HG03039 (cell line): Measurements from ENCODE around the gene MYBBP1A.

ENCODE experiments used
- ATAC-seq: cut with Tn5 transposase; IDR thresholded peaks from one replicate; pipeline ENCODE4 v1.9.1; 2021; ENCODE audit warnings: mild to moderate bottlenecking, moderate library complexity; ENCODE audit not compliant: unreplicated experiment

MYBBP1A gene

DNA sequence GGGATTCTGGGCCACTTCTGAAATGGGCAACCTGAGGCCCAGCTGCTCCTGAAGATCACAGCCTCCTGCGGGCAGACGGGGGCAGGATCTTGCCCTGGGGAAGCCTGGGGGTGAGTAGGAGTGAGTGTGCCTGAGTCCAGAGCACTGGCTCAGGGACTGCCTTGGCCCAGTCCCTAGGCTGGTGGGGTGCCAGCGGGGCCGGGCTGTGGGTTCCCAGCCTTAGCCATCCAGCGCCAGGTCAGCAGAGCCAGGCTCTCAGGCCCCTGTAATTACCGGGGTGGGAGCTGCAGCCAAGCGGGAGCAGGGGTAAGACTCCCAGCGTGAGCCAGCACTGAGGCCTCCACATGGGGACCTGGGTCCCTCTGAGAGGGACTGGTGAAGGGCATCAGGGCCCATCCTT, 48.3 kb downstream of the MYBBP1A start:
- ATAC-seq: no peak

- no peak for ATAC-seq
Measured at GRCh38 chr17:4506175-4506813, 48.9 kb downstream of the MYBBP1A start.

DNA sequence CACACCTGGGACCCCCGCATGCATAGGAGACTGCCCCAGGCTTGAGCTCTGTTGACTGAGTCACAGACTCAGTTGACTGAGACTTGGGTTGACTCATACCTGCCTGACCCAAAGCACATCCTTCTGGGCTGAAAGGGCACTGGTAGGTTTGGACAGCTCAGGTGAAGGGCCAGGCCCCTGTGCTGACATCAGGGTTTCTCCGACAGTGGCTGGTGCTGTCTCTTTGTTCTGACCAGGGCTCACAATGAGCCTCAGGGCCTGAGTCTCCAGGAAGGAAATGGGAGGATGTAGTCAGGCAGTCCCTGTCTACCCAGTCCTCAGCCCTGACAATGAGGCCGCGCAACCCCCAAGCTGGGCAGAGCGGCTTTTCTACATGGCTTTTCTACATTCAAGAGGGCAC, 50.0 kb downstream of the MYBBP1A start:
- ATAC-seq: no peak

DNA sequence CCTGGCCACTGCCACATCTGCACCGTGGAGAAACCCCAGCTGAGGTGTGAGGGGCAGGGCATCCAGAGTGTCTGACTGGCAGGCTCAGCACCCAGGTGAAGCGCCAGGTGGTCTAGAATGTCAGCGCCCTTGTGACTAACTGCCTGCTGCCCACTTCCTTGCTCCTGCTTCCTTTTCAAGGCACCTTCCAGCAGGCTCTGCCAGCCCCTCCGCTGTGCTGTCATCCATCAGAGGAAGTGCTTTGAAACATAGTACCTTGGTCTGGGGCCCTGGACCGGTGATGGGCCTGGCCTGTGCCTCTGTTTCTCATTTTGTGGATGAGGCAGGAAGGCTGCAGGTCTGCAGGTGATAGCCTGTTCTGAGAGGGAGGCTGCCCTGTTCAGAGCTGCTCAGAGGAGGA, 51.0 kb downstream of the MYBBP1A start:
- no peak for ATAC-seq

DNA sequence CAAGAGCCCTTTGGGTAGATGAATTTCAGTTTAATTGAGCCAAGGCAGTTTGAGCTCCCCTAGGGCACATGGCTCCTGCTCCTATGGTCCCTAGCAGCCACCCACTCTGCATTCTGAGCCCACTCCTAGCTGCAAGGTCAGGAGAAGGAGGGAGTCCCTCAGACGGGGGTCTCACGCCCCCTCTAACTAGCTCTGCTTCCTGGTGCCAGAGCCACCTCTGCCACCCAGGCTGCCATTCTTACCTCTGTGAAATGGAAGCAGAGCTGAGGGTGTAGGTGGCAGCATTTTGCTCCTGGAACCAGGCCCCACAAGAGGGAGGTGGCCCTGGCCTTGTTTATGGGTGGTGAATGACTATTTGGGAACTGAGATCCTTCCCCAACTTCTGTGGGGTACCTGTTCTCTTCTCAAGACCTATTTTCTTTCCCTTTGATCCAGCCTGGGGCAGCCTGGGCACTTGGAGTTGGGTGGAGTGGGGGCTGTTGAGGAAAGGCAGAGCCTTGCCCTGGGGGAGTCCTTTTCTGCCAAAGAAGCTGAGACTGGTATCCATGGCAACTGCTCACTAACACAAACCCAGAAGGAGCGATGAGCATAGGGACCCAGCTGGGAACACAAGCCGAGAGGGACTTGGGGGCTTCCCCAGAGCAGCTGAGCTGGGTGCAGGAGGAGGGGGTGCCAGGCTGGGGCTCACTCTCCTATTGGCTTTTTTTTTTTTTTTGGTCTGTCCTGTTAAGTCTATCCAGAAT, 51.7 kb downstream of the MYBBP1A start:
- no peak for ATAC-seq

- ATAC-seq: no peak
Measured at GRCh38 chr17:4502466-4503154, 52.6 kb downstream of the MYBBP1A start.

DNA sequence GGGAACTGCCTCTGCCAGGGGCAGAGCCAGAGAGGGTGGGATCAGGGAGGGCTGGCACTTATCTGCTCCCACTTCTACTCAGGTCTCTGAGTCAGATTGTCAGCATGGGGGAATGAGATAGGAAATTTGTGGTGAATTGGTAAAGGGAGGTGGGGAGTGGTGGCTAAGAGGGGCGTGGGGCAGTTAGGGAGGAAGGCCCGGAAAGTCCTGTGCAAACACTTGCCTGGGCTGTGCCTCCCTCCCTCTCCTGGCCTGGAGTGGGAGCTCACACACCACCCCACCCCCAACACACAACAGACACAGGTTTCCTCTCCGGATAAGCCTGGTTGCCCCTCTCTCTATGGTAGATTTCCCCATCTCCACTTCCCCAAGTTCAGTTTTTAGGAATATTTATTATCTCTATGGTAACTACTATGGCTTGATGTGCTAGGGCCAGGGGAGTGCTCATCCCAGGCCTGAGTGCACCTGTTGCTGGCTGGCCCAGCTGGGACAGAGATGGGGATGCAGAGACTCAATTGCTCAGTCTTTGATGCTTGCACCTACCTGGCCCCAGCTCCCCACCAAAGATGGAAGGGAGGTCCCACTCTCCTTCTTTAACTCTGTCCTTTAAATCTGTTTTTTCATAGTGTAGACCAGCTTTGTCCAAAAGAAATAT, 53.8 kb downstream of the MYBBP1A start:
- no peak for ATAC-seq

DNA sequence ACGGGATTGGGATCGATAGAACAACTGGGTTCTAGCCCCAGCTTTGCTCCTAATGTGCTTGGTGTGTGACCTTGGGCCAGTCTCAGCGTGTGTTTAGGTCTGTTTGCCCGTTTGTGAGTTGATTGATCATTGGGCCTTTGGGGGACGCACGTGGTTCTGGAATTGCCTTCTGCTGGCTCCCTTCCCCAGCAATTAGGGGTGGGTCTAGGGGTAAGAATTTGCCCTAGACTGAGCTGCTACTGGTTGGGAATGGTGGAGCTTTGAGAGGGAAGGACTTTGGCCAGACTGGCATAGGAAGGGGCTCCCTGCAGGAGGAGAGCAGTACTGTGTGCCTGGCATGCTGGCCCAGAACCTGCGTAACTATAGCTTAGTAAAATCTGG, 55.0 kb downstream of the MYBBP1A start:
- ATAC-seq: no peak

- ATAC-seq: no peak
Measured at GRCh38 chr17:4499431-4500190, 55.6 kb downstream of the MYBBP1A start.

DNA sequence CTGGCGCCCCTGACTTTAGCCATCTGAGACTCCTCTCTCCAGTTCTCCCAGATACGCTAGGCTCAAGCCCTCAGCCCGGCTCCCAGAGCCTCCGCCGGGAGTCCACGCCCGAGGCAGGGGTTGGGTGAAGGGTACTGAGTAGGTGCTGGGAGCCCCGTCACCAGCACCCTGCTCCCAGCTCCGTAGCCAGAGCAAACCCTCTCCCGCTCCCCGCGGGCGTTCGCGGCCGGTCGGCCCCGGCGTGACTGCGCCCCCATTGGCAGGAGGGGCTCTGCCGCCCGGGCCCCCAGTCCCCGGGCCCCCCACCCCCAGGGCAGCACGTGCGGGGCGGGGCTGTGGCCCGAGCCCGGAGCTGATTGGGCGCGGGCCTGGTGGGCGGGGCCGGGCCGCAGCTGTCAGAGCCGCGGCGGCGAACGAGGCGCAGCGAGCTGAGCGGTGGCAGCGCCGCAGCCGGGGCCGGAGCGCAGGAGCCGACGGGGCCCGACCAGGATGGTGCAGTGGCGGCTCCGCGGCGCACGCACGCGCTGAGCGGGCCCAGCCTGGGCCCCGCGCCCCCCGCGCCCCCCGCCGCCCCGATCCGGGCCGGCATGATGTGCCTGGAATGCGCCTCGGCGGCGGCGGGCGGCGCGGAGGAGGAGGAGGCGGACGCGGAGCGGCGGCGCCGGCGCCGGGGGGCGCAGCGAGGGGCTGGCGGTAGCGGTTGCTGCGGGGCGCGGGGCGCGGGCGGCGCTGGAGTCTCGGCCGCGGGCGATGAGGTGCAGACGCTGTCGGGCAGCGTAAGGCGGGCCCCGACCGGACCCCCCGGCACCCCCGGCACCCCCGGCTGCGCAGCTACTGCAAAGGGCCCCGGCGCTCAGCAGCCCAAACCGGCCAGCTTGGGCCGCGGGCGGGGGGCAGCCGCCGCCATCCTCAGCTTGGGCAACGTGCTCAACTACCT, 56.5 kb downstream of the MYBBP1A start, which contains the start of gene SPNS2:
TSS of gene SPNS2 (plus strand) at position 421 of the 937 bp plus-strand sequence. CDS start at position 588, 167 bp downstream.
- no peak for ATAC-seq

DNA sequence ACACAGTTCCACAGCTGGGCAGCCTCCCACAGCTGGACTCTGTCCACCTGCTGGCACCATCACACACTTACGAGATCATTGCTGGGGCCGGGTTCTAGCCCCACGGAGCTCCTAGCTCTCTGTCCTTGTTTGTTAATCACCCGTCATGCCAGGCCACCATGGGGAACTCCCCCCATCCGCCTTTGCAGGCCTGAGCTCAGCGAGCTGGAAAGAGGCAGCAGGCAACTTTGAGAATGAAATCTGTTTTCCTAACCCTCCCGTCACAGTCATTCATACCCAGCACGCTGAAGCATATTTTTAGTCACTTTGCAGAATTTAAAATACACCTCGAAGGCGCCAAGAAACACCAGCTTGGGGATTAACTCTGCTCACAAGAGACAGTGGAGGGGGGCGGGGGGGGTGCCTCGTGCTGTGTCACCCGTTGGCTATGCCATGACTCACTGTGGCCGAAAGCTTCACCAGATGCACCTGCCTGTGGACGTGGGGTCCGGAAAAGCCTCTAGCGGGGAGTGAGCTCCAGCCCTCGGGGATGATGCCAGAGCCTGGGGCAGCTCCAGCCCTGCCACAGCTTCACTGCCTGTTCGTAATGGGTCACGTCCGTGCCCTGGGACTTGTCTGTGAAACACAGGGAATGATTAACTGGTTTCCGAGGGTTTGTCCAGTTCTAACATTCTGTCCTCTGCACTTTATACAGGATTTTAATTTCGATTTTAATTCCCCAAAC, 57.9 kb downstream of the MYBBP1A start:
- ATAC-seq: no peak

GRCh38 chr17:4492721-4493561, 62.2 kb downstream of the MYBBP1A start:
- ATAC-seq: no peak

DNA sequence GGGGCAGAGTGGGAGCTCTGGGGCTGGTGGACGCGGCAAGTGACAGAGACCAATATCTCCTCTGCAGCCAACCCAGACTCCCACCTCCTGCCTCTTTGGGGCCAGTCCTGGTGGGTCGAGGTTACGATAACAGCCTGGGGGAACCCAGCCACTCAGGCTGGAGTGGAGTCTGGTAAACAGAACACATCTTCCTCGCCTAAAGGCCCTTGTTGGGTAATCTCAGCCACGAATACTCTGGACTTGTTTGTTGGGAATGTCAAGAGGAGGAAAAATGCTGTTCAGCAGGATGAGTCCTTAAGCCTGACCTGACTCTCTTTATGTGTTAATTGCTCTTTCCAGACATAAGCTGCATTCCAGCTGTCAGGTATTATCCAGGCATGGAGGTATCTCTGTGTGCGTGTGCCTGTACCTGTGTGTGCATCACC, 64.5 kb downstream of the MYBBP1A start:
- no peak for ATAC-seq

DNA sequence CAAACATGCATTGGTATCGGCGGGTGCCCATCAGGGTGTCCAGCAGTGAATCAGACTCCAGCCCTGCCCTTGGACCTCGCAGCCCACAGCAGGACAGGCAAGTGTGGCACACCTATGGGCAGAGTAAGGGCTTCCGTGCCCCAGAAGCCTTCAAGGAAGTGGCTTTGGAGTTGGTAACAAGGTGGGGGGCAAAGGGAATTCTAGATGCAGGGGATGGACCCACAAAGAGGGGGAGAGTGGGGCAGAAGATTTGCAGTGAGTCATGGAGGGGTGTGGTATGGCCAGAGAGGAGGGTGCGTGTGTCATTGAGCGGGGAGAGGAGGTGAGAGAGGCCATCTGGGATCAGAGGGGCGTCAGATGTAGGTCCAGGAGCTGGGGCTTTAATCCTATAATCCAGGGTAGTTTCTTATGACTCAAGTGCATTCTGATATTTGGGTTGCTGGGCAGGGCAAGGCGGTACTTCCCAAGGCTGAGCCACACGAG, 65.0 kb downstream of the MYBBP1A start:
- no peak for ATAC-seq

- ATAC-seq: no peak
Measured at GRCh38 chr17:4488989-4489595, 66.1 kb downstream of the MYBBP1A start.
